Caco-2 (cell line): ENCODE measurements around the gene TP63. TPM values are rescaled to one million over a fixed set of nuclear protein-coding genes. Genes with fewer than 3 reads are reported as not detected.

ENCODE experiments used
- BruUV-seq: library from RNA; stranded (reverse); fragments of 400-500 nt; replicated peaks from 2 replicates; lab custom pipeline; 2021; lab: Mats Ljungman, UMichigan
- CTCF ChIA-PET: fragments of 300-600 bp; sonication (Branson Sonifier 250); formaldehyde crosslinking; loops from one replicate; lab custom pipeline; 2022; ENCODE audit warnings: antibody characterized with exemption; lab: Charles Lee
- POLR2A ChIA-PET: fragments of 300-600 bp; sonication (Branson Sonifier 250); formaldehyde crosslinking; loops from one replicate; lab custom pipeline; 2022; ENCODE audit warnings: antibody characterized with exemption; lab: Charles Lee
- DNase-seq, 2 experiments: peaks; one replicate each; pipeline versions ENCODE4 v3.0.0 to v3.0.0-alpha.2; 2020 to 2022
- H3K27me3 ChIP-seq: replicated peaks from 2 replicates; pipeline ENCODE4 v1.6.0; 2011; ENCODE audit warnings: low read length; ENCODE audit not compliant: control insufficient read depth, insufficient read depth
- H3K36me3 ChIP-seq: 2 replicates; pipeline ENCODE4 v1.5.1; 2011; ENCODE audit warnings: low read length; ENCODE audit not compliant: control insufficient read depth, insufficient read depth
- H3K4me1 ChIP-seq: fragments of 250-450 bp; sonication (Bioruptor Pico); 2 replicates; pipeline ENCODE4 v1.5.1; 2020; ENCODE audit warnings: mild to moderate bottlenecking
- H3K4me3 ChIP-seq: 2 replicates; pipeline ENCODE4 v1.5.1; 2011; ENCODE audit warnings: low read depth, mild to moderate bottlenecking, control low read depth, low read length
- H3K9me3 ChIP-seq: fragments of 250-450 bp; sonication (Bioruptor Pico); 2 replicates; pipeline ENCODE4 v1.5.1; 2020; ENCODE audit warnings: mild to moderate bottlenecking, moderate library complexity
- H3K27ac Mint-ChIP-seq: one replicate; pipeline ENCODE4 v1.8.0; 2022; ENCODE audit warnings: mixed read lengths; ENCODE audit not compliant: unreplicated experiment
- H3K27me3 Mint-ChIP-seq: one replicate; pipeline ENCODE4 v1.8.0; 2022; ENCODE audit warnings: mixed read lengths; ENCODE audit not compliant: insufficient read depth, unreplicated experiment
- H3K36me3 Mint-ChIP-seq: one replicate; pipeline ENCODE4 v1.8.0; 2022; ENCODE audit warnings: mild to moderate bottlenecking, mixed read lengths; ENCODE audit not compliant: insufficient read depth, unreplicated experiment
- H3K4me1 Mint-ChIP-seq: one replicate; pipeline ENCODE4 v1.8.0; 2022; ENCODE audit warnings: low read depth, mixed read lengths; ENCODE audit not compliant: unreplicated experiment
- H3K4me3 Mint-ChIP-seq: one replicate; pipeline ENCODE4 v1.8.0; 2022; ENCODE audit warnings: mild to moderate bottlenecking, moderate library complexity, mixed read lengths; ENCODE audit not compliant: unreplicated experiment
- H3K9me3 Mint-ChIP-seq: one replicate; pipeline ENCODE4 v1.8.0; 2022; ENCODE audit warnings: mixed read lengths; ENCODE audit not compliant: unreplicated experiment
- CTCF ChIP-seq, 2 experiments: fragments of 200-600 bp in 1 of 2; IDR thresholded peaks; 1 replicate in 1 of 2; 2 replicates in 1 of 2; pipeline versions ENCODE4 v1.5.1 to v1.8.0; 2011 to 2022; ENCODE audit warnings: antibody characterized with exemption in 1 of 2, control low read depth in 1 of 2, inconsistent platforms in 1 of 2, low read depth in 1 of 2, low read length in 1 of 2, mild to moderate bottlenecking in 1 of 2, moderate library complexity in 1 of 2; ENCODE audit not compliant: insufficient read depth in 1 of 2, severe bottlenecking in 1 of 2, unreplicated experiment in 1 of 2
- intact Hi-C: fragments of 100-400 bp; cut with micrococcal nuclease; formaldehyde crosslinking; loops from one replicate; pipeline ENCODE4 v1.10.0; 2022; ENCODE audit not compliant: unreplicated experiment
- total RNA-seq: library from RNA; stranded (reverse); gene quantifications from 2 replicates; pipeline ENCODE4 v1.2.3, GENCODE V29; 2022

TP63 gene
- total RNA-seq, 1 experiment from 2014 or later = 1.2 TPM

DNA sequence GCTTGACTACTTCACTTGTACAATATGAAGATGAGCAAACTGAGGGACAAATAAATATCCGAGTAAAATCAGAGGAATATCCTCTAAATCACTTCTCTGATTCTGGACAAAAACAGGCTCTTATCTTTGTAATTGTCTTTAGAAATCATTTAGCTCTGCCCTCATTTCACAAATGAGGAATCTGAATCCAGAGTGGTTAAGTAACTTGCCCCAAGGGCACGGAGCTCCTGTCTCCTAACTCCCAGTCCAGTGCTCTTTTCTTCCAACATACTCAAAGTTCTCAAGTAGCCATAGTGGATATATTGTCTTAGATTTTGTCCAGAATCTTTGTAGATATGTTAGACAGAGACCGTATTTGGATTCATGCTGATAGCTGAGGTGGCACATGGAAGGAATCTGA is 156.0 kb downstream of the TP63 start:
- Histone ChIP-seq H3K4me3 (no peak overlapping the region), H3K36me3 (no peaks in the 10 kb centered on the region), H3K9me3 (no peaks in the 10 kb centered on the region), H3K4me1 (peaks cover 4% of the 10 kb centered on the region; the same call in 1 of the 2 replicates), H3K27me3 (no peaks in the 10 kb centered on the region)
- H3K27ac Mint-ChIP-seq = no peak overlapping the region
- H3K4me1 Mint-ChIP-seq = peaks cover 7% of the 10 kb centered on the region
- ChIA-PET CTCF (no interaction called here), POLR2A (no interaction called here)
- DNase-seq = no peak
- no peak overlapping the region for H3K4me3 Mint-ChIP-seq
- no peaks in the 10 kb centered on the region for H3K36me3 Mint-ChIP-seq
- intact Hi-C loops = loop anchor here (10.0 kb wide), 1 partner anchor 158 kb away; no protein-coding TSS in a partner anchor
- no peaks in the 10 kb centered on the region for H3K9me3 Mint-ChIP-seq
- BruUV-seq = no TSS peak
- TF ChIP-seq CTCF (IDR thresholded peaks at IDR 0.05; ENCODE audit: insufficient read depth in 1 of 2, low read depth in 1 of 2, low read length in 1 of 2, severe bottlenecking in 1 of 2, unreplicated experiment in 1 of 2) = no peak
- H3K27me3 Mint-ChIP-seq = no peaks in the 10 kb centered on the region

- Mint-ChIP-seq H3K27ac (no peak overlapping the region), H3K27me3 (no peaks in the 10 kb centered on the region), H3K4me1 (peaks cover 7% of the 10 kb centered on the region), H3K36me3 (no peaks in the 10 kb centered on the region), H3K4me3 (no peak overlapping the region), H3K9me3 (no peaks in the 10 kb centered on the region)
- no TSS peak for BruUV-seq
- Histone ChIP-seq H3K4me3 (no peak overlapping the region), H3K27me3 (no peaks in the 10 kb centered on the region), H3K9me3 (no peaks in the 10 kb centered on the region), H3K36me3 (no peaks in the 10 kb centered on the region), H3K4me1 (peaks cover 4% of the 10 kb centered on the region; the same call in 1 of the 2 replicates)
- TF ChIP-seq CTCF (IDR thresholded peaks at IDR 0.05; ENCODE audit: insufficient read depth in 1 of 2, low read depth in 1 of 2, low read length in 1 of 2, severe bottlenecking in 1 of 2, unreplicated experiment in 1 of 2) = no peak
- ChIA-PET CTCF (no interaction called here), POLR2A (no interaction called here)
- DNase-seq = no peak
- intact Hi-C loops = loop anchor here (10.0 kb wide), 1 partner anchor 157 kb away; no protein-coding TSS in a partner anchor
Observed at GRCh38 chr3:189787632-189788031, 156.4 kb downstream of the TP63 start.

- DNase-seq = no peak
- Histone ChIP-seq H3K36me3 (no peaks in the 10 kb centered on the region), H3K9me3 (no peaks in the 10 kb centered on the region), H3K27me3 (no peaks in the 10 kb centered on the region), H3K4me3 (no peak overlapping the region), H3K4me1 (peaks cover 4% of the 10 kb centered on the region; the same call in 1 of the 2 replicates)
- CTCF ChIA-PET = no interaction called here
- Mint-ChIP-seq H3K4me3 (peak overlapping the region; percentile 61), H3K4me1 (peaks cover 7% of the 10 kb centered on the region), H3K27ac (peak overlapping the region; percentile 53), H3K27me3 (no peaks in the 10 kb centered on the region), H3K9me3 (no peaks in the 10 kb centered on the region), H3K36me3 (no peaks in the 10 kb centered on the region)
- POLR2A ChIA-PET = no interaction called here
- no peak for TF ChIP-seq CTCF (IDR thresholded peaks at IDR 0.05; ENCODE audit: insufficient read depth in 1 of 2, low read depth in 1 of 2, low read length in 1 of 2, severe bottlenecking in 1 of 2, unreplicated experiment in 1 of 2)
- BruUV-seq = no TSS peak
- intact Hi-C loops = loop anchor here (10.0 kb wide), 1 partner anchor 155 kb away; no protein-coding TSS in a partner anchor
Observed at GRCh38 chr3:189789432-189789831, 158.2 kb downstream of the TP63 start.
